RPMI7951 (cell line): ENCODE measurements around the gene ACOT4. TPM values are rescaled to one million over a fixed set of nuclear protein-coding genes. Genes with fewer than 3 reads are reported as not detected.
"Not testable (repeated sequence)": the region's sequence is repeated elsewhere in the genome, so short reads cannot be mapped to it uniquely, and the experiment has no call there.

ENCODE experiments used
- DNase-seq: peaks from one replicate; pipeline ENCODE4 v3.0.0-alpha.2; 2012; ENCODE audit warnings: low read depth
- total RNA-seq: library from RNA; depleted of rRNA; stranded (reverse); fragments of >200 nt; shearing (Covaris generic); gene quantifications from 2 replicates; pipeline ENCODE4 v1.2.3, GENCODE V29; 2014; rRNA removed

ACOT4 gene
- total RNA-seq, 1 experiment from 2014 or later: 3.0 TPM

DNA sequence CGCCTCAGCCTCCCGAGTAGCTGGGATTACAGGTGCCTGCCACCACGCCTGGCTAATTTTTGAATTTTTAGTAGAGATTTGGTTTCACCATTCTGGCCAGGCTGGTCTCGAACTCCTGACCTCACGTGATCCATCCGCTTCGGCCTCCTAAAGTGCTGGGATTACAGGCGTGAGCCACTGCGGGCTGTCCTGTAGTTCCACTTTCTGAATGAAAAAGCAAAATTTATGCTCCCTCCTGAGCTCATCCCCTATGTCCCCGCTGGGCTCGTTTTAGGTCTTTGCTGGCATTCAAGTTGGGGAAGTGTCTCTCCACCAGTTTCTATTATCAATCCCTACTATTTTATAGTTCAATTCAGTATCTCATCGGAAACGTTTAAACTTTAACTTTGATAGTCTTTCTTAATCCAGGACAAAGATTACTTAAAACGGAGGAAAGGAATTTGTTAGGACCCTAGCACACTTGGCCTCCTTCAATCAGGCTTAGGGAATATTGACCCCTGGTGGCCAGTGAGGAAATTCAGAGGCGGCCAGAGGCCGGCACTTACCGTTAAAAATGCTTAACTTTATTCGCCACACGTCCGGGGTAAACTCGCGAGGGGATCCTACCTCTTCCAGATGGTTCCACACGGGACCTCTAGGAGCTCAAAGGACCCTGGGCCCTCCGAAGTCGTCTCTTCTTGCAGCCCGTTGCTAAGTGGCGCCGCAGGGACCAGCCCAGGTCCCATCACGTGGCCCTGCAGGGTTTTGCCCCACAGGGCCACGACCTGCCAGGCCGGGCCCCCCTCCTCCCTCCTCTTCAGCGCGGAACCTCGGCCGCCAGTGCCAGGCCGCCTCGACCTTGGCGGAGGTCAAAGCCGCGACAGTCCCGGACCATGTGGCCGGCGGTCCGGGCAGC lies 41.7 kb downstream of the ACOT4 start:
- DNase-seq: peak; percentile 66

- DNase-seq: no peak
Observed at GRCh38 chr14:73634011-73634833, 42.5 kb downstream of the ACOT4 start.

DNA sequence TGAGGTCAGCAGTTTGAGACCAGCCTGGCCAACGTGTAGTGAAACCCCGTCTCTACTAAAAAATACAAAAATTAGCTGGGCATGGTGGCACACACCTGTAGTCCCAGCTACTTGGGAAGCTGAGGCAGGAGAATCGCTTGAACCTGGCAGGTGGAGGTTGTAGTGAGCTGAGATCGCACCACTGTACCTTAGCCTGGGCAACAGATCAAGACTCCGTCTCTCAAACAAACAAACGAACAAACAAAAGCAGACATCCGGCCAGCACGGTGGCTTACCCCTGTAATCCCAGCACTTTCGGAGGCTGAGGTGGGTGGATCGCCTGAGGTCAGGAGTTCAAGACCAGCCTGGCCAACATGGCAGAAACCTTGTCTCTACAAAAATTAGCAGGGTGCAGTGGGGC lies 44.7 kb downstream of the ACOT4 start:
- not testable (repeated sequence) for DNase-seq

DNA sequence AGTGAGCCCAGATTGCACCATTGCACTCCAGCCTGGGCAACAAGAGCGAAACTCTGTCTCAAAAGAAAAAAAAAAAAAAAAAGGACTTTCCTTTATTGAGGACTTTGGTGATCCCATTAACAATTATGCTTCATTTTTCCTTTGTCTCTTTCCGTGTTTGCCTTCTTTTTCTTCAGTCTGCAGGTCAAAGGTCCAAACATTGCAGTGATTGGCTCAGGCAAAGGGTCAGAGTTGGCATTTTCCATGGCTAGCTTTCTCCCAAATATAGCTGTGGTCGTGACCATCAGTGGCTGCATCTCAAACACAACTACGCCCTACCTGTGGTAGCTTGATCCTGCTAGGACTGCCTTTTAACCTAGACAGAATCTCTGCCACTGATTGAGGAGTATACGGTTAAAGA lies 46.2 kb downstream of the ACOT4 start:
- DNase-seq: no peak

GRCh38 chr14:73640796-73641365 lies 49.2 kb downstream of the ACOT4 start:
- no peak for DNase-seq

- DNase-seq: peak; percentile 87
Observed at GRCh38 chr14:73644531-73645247, 53.0 kb downstream of the ACOT4 start, which contains the start of gene DNAL1. DNAL1 (plus strand) TSS chr14:73644986; CDS start chr14:73645040, 54 bp downstream.

DNA sequence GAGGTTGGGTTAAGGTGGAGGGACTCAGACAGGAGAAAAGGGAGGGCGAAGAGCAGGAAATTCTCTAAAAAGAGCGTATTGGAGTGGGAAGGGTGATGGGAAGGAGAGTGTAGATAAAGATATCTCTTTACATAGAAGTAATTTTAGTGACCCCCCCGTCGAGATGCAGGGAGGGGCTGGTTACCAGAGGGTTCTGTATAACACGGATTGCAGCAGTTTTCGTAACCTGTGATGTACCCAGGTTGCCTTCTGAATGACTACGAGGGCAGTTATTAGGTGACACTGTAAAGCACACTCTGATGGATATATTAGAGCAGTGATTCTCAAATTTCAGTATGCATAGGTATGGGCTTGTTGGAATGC lies 53.6 kb downstream of the ACOT4 start:
- no peak for DNase-seq

Other genes with a start within 250 kb of the ACOT4 start
- 17.1 and 17.8 TPM in 2 replicates for gene NUMB, start 133.3 kb upstream of the ACOT4 start, total RNA-seq
- 7.7 and 9.3 TPM in 2 replicates for gene RIOX1, start 100.9 kb upstream of the ACOT4 start, total RNA-seq
- gene ACOT1, start 54.7 kb upstream of the ACOT4 start, total RNA-seq: 4.3 and 5.3 TPM in 2 replicates
- not detected in 2 replicates for gene HEATR4, start 32.9 kb upstream of the ACOT4 start, total RNA-seq
- 29.9 and 31.9 TPM in 2 replicates for gene ACOT2, start 22.7 kb upstream of the ACOT4 start, total RNA-seq
- gene ACOT6, start 20.6 kb downstream of the ACOT4 start, total RNA-seq: not detected in 2 replicates
- 3.8 and 12.3 TPM in 2 replicates for gene DNAL1, start 53.1 kb downstream of the ACOT4 start, total RNA-seq
- 20.4 and 26.6 TPM in 2 replicates for gene PNMA1, start 122.5 kb downstream of the ACOT4 start, total RNA-seq